Measurements from ENCODE around the gene FOSL2.

DNA sequence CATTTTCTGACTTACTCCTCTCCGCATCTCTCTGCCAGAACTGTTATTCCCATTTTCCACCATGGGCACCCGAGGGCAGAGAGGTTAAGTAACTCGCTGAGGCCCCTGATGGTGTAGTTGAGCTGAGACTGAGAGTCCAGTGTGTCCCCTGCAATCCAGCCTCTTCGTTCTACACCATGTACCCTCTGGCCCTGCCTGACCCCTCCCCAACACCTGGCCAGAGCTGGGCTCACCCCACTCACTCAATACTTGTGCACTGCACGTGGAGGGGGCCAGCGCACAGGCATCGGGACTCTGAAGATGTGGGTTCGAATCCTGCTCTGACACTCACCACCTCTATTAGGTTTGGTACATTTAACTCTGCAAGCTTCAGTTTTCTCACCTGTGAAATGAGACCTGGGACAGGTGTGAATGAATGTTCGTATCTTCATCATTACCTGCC is 24.3 kb upstream of the FOSL2 start:
- TF ChIP-seq, protein P1, sequence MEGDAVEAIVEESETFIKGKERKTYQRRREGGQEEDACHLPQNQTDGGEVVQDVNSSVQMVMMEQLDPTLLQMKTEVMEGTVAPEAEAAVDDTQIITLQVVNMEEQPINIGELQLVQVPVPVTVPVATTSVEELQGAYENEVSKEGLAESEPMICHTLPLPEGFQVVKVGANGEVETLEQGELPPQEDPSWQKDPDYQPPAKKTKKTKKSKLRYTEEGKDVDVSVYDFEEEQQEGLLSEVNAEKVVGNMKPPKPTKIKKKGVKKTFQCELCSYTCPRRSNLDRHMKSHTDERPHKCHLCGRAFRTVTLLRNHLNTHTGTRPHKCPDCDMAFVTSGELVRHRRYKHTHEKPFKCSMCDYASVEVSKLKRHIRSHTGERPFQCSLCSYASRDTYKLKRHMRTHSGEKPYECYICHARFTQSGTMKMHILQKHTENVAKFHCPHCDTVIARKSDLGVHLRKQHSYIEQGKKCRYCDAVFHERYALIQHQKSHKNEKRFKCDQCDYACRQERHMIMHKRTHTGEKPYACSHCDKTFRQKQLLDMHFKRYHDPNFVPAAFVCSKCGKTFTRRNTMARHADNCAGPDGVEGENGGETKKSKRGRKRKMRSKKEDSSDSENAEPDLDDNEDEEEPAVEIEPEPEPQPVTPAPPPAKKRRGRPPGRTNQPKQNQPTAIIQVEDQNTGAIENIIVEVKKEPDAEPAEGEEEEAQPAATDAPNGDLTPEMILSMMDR (IDR thresholded peaks at IDR 0.05; ENCODE audit: low read length) = no peak
- TF ChIP-seq EZH2 (IDR thresholded peaks at IDR 0.05; ENCODE audit: borderline replicate concordance, low read length) = no peak
